ENCODE measurements around the gene RXFP2.

- TF ChIP-seq, protein P1, sequence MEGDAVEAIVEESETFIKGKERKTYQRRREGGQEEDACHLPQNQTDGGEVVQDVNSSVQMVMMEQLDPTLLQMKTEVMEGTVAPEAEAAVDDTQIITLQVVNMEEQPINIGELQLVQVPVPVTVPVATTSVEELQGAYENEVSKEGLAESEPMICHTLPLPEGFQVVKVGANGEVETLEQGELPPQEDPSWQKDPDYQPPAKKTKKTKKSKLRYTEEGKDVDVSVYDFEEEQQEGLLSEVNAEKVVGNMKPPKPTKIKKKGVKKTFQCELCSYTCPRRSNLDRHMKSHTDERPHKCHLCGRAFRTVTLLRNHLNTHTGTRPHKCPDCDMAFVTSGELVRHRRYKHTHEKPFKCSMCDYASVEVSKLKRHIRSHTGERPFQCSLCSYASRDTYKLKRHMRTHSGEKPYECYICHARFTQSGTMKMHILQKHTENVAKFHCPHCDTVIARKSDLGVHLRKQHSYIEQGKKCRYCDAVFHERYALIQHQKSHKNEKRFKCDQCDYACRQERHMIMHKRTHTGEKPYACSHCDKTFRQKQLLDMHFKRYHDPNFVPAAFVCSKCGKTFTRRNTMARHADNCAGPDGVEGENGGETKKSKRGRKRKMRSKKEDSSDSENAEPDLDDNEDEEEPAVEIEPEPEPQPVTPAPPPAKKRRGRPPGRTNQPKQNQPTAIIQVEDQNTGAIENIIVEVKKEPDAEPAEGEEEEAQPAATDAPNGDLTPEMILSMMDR (IDR thresholded peaks at IDR 0.05) = no peak
- TF ChIP-seq POLR2AphosphoS5 (IDR thresholded peaks at IDR 0.05) = no peak
- TF ChIP-seq POLR2A (IDR thresholded peaks at IDR 0.05) = no peak
Observed at GRCh38 chr13:31733647-31734046, 5.7 kb upstream of the RXFP2 start.

Data from prostate gland (tissue), 2 donors.